Measurements from ENCODE around the gene PRDM16. TPM values are rescaled to one million over a fixed set of nuclear protein-coding genes. Genes with fewer than 3 reads are reported as not detected.
A peak's percentile ranks its signal among the peaks of the same experiment; 100 is the strongest.

Gene PRDM16
- polyA plus RNA-seq, 1 donor (not counting 4 experiments of a cell fraction or from before 2014, with no cell fraction given) = 0.05 TPM

DNA sequence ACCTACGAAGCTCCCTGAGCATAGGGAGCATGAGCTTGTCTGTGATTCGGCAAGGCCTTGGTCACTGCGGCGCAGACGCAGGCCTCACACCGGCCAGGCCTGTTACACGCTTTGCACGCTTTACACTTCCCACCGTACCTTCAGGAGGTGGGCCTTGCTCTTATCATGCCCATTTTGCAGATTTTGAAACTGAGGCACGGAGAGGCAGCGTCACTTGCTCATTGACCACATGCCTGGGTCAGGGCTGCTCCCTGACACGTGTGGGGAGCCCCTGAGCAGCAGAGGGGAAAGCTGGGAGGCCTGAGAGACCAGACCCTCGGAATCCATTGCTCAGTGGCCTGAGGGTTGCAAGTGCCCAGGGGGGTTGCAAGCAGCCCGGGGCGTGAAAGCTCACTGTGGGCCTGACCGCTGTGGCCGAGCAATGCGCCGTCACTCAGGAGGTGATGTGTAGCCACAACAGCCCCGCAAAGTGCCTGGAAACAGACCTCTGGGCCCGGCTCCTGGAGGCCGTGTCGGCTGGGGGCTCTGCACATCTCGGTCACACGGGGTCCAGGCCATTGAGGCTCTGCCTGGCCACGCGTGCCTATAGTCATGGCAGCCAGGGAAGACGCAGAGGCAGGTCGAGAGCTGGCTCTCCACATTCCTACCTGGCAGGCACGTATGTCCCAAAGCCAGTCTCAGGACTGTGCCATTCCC, 392.4 kb downstream of the PRDM16 start:
- no peaks in the 10 kb centered on the region for H4K20me1 ChIP-seq (ENCODE audit: control insufficient read depth, extremely low read depth, insufficient read depth, low read length)
- peak overlapping the region; percentile 20 for H3K27ac ChIP-seq (ENCODE audit: control insufficient read depth, insufficient read depth, low read length)
- H3K9ac ChIP-seq (ENCODE audit: control insufficient read depth, extremely low read depth, insufficient read depth, low read length) = no peak overlapping the region
- DNase-seq (ENCODE audit: low read depth, low spot score) (no peak), FAIRE-seq (no peak)
- TF ChIP-seq, protein P1, sequence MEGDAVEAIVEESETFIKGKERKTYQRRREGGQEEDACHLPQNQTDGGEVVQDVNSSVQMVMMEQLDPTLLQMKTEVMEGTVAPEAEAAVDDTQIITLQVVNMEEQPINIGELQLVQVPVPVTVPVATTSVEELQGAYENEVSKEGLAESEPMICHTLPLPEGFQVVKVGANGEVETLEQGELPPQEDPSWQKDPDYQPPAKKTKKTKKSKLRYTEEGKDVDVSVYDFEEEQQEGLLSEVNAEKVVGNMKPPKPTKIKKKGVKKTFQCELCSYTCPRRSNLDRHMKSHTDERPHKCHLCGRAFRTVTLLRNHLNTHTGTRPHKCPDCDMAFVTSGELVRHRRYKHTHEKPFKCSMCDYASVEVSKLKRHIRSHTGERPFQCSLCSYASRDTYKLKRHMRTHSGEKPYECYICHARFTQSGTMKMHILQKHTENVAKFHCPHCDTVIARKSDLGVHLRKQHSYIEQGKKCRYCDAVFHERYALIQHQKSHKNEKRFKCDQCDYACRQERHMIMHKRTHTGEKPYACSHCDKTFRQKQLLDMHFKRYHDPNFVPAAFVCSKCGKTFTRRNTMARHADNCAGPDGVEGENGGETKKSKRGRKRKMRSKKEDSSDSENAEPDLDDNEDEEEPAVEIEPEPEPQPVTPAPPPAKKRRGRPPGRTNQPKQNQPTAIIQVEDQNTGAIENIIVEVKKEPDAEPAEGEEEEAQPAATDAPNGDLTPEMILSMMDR (optimal IDR thresholded peaks at IDR 0.05 in 1 of 3, IDR thresholded peaks at IDR 0.05 in 1 of 3, conservative IDR thresholded peaks at IDR 0.05 in 1 of 3; ENCODE audit: extremely low read depth in 1 of 3, insufficient read depth in 2 of 3, low read length in 3 of 3) = no peak
- TF ChIP-seq EZH2 (IDR thresholded peaks at IDR 0.05; ENCODE audit: low read length) = no peak
- H3K27me3 ChIP-seq (ENCODE audit: control insufficient read depth, extremely low read depth, insufficient read depth, low read length) = no peaks in the 10 kb centered on the region
- peaks cover 2% of the 10 kb centered on the region for H3K9me1 ChIP-seq (ENCODE audit: control insufficient read depth, extremely low read depth, insufficient read depth, low read length)
- no peak overlapping the region for H3K4me3 ChIP-seq (ENCODE audit: control insufficient read depth in 2 of 3, extremely low read depth in 1 of 3, insufficient read depth in 2 of 3, low read depth in 1 of 3, low read length in 3 of 3)
- no peak overlapping the region for H2AFZ ChIP-seq (ENCODE audit: control insufficient read depth, low read length)
- peaks cover 51% of the 10 kb centered on the region for H3K4me1 ChIP-seq (ENCODE audit: control insufficient read depth, extremely low read depth, insufficient read depth, low read length)
- no peaks in the 10 kb centered on the region for H3K9me3 ChIP-seq (ENCODE audit: control insufficient read depth, low read depth, low read length)
- dilution Hi-C loops (cut with MboI; ENCODE audit: extremely low pct_ligation_motif_present, low sequenced_read_pairs) = no loop called here
- no peaks in the 10 kb centered on the region for H3K36me3 ChIP-seq (ENCODE audit: control insufficient read depth in 2 of 2, extremely low read depth in 1 of 2, insufficient read depth in 2 of 2, low read length in 2 of 2)
- peak overlapping the region; percentile 74 for H3K4me2 ChIP-seq (ENCODE audit: control insufficient read depth, extremely low read depth, insufficient read depth, low read depth, low read length)
- H3K79me2 ChIP-seq (ENCODE audit: control insufficient read depth, insufficient read depth, low read length) = no peaks in the 10 kb centered on the region

- H3K9ac ChIP-seq (ENCODE audit: control insufficient read depth, extremely low read depth, insufficient read depth, low read length) = no peak overlapping the region
- H3K4me2 ChIP-seq (ENCODE audit: control insufficient read depth, extremely low read depth, insufficient read depth, low read depth, low read length) = no peak overlapping the region
- H3K79me2 ChIP-seq (ENCODE audit: control insufficient read depth, insufficient read depth, low read length) = no peaks in the 10 kb centered on the region
- no peaks in the 10 kb centered on the region for H3K27me3 ChIP-seq (ENCODE audit: control insufficient read depth, extremely low read depth, insufficient read depth, low read length)
- no peaks in the 10 kb centered on the region for H4K20me1 ChIP-seq (ENCODE audit: control insufficient read depth, extremely low read depth, insufficient read depth, low read length)
- no peaks in the 10 kb centered on the region for H3K9me3 ChIP-seq (ENCODE audit: control insufficient read depth, low read depth, low read length)
- dilution Hi-C loops (cut with MboI; ENCODE audit: extremely low pct_ligation_motif_present, low sequenced_read_pairs) = no loop called here
- no peak overlapping the region for H3K4me3 ChIP-seq (ENCODE audit: control insufficient read depth in 2 of 3, extremely low read depth in 1 of 3, insufficient read depth in 2 of 3, low read depth in 1 of 3, low read length in 3 of 3)
- H3K27ac ChIP-seq (ENCODE audit: control insufficient read depth, insufficient read depth, low read length) = no peak overlapping the region
- no peaks in the 10 kb centered on the region for H3K36me3 ChIP-seq (ENCODE audit: control insufficient read depth in 2 of 2, extremely low read depth in 1 of 2, insufficient read depth in 2 of 2, low read length in 2 of 2)
- H3K4me1 ChIP-seq (ENCODE audit: control insufficient read depth, extremely low read depth, insufficient read depth, low read length) = peaks cover 56% of the 10 kb centered on the region
- FAIRE-seq = no peak
- peaks cover 2% of the 10 kb centered on the region for H3K9me1 ChIP-seq (ENCODE audit: control insufficient read depth, extremely low read depth, insufficient read depth, low read length)
- DNase-seq (ENCODE audit: low read depth, low spot score) = no peak
- H2AFZ ChIP-seq (ENCODE audit: control insufficient read depth, low read length) = no peak overlapping the region
- TF ChIP-seq, protein P1 (optimal IDR thresholded peaks at IDR 0.05 in 1 of 3, IDR thresholded peaks at IDR 0.05 in 1 of 3, conservative IDR thresholded peaks at IDR 0.05 in 1 of 3; ENCODE audit: extremely low read depth in 1 of 3, insufficient read depth in 2 of 3, low read length in 3 of 3) = no peak
- TF ChIP-seq EZH2 (IDR thresholded peaks at IDR 0.05; ENCODE audit: low read length) = no peak
These were observed 392.9 kb downstream of the PRDM16 start for GRCh38 chr1:3461934-3462275.
